IPS-18a (cell line): ENCODE data around the gene TMEM163.

Experiments
- H3K27ac ChIP-seq: one replicate; pipeline ENCODE4 v1.5.1; 2013; ENCODE audit warnings: low read length
- H3K27me3 ChIP-seq: one replicate; pipeline ENCODE4 v1.6.1; 2013; ENCODE audit warnings: mild to moderate bottlenecking, low read length; ENCODE audit not compliant: control insufficient read depth, insufficient read depth
- H3K36me3 ChIP-seq: one replicate; pipeline ENCODE4 v1.6.1; 2013; ENCODE audit warnings: low read depth, low read length; ENCODE audit not compliant: control insufficient read depth
- H3K4me1 ChIP-seq: one replicate; pipeline ENCODE4 v1.6.1; 2013; ENCODE audit warnings: low read depth, low read length; ENCODE audit not compliant: control insufficient read depth
- H3K4me3 ChIP-seq: one replicate; pipeline ENCODE4 v1.5.1; 2013; ENCODE audit warnings: low read length
- H3K9ac ChIP-seq: one replicate; pipeline ENCODE4 v1.6.1; 2013; ENCODE audit warnings: mild to moderate bottlenecking, low read length, moderate library complexity
- H3K9me3 ChIP-seq: one replicate; pipeline ENCODE4 v1.6.1; 2013; ENCODE audit warnings: low read depth, low read length; ENCODE audit not compliant: control insufficient read depth

TMEM163 gene

DNA sequence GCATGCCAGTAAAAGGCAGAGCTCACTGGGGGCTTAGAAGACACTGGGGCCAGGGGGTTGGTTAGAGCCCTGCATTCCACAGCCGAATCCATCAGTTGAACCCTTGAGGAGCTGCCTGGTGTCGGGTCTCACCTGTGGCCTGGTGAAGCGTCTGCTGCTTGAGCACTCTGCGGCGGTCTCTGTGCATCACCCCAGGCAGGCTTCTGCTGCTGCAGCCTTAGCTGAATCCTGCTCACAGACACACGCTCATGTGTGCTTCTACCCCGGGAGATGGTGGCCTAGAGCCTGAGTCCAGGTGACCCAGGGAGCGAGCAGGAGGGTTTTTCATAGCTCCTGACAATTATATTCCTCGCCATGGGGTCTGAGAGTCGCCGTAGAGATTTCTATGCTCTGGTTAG lies 272.8 kb downstream of the TMEM163 start:
- no peak overlapping the region for H3K9ac ChIP-seq
- no peak overlapping the region for H3K4me3 ChIP-seq
- no peak overlapping the region for H3K27ac ChIP-seq
- no peaks in the 10 kb centered on the region for H3K9me3 ChIP-seq
- H3K27me3 ChIP-seq = no peaks in the 10 kb centered on the region
- no peaks in the 10 kb centered on the region for H3K36me3 ChIP-seq
- no peaks in the 10 kb centered on the region for H3K4me1 ChIP-seq

DNA sequence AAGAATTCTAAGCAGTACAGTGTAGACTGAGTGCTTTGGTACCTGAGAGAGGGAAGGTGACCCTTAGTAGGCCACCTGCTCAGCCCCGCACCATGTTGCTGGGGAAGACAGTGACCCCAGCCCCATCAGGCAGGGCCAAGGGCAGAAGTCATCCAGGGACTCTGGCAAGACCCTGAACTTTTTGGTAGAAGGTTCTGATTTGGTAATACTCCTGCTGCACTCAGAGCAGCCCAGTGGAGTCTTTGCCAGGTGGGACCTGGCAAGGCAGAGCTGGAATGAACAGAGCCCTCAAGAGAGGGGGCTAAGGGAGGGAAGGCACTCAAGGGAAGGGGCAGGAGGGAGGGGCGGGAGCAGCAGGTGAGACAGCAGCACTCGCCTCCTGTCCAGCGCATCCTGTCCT lies 273.7 kb downstream of the TMEM163 start:
- no peak overlapping the region for H3K27ac ChIP-seq
- no peaks in the 10 kb centered on the region for H3K9me3 ChIP-seq
- no peaks in the 10 kb centered on the region for H3K4me1 ChIP-seq
- no peak overlapping the region for H3K4me3 ChIP-seq
- H3K9ac ChIP-seq = no peak overlapping the region
- H3K36me3 ChIP-seq = no peaks in the 10 kb centered on the region
- H3K27me3 ChIP-seq = no peaks in the 10 kb centered on the region

DNA sequence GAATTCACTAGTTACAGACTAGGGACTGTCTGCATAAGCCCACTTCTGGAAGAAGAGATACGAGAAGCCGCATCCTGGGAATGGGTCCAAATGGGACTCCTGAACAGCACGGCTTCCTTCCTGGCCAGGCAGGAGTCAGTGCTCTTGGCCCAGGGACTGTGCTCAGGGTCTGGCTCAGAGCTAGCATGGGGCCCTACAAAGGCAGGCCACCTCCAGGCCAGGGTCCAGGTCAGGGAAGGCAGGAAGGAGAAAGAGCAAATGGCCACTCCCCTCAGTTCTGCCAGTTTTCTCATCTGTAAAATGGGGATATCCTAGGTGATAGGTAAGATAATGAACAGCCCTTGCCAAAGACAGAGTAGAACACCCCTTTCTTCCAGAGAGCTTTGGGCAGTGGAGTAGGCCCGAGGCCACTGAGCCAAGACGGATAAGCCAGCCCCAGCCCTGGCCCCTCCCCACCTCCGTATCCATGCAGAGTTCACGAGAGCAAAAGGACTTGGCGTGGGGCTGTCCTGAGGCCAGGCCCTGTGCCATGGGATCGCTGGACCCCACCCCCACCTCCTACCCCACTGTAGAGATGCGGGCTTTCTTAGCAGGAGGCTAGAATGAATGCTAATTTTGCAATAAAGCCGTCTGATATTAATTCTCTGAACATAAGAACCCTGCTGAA lies 274.9 kb downstream of the TMEM163 start:
- no peaks in the 10 kb centered on the region for H3K9me3 ChIP-seq
- no peak overlapping the region for H3K27ac ChIP-seq
- no peaks in the 10 kb centered on the region for H3K27me3 ChIP-seq
- H3K4me3 ChIP-seq = no peak overlapping the region
- no peaks in the 10 kb centered on the region for H3K36me3 ChIP-seq
- no peaks in the 10 kb centered on the region for H3K4me1 ChIP-seq
- no peak overlapping the region for H3K9ac ChIP-seq

DNA sequence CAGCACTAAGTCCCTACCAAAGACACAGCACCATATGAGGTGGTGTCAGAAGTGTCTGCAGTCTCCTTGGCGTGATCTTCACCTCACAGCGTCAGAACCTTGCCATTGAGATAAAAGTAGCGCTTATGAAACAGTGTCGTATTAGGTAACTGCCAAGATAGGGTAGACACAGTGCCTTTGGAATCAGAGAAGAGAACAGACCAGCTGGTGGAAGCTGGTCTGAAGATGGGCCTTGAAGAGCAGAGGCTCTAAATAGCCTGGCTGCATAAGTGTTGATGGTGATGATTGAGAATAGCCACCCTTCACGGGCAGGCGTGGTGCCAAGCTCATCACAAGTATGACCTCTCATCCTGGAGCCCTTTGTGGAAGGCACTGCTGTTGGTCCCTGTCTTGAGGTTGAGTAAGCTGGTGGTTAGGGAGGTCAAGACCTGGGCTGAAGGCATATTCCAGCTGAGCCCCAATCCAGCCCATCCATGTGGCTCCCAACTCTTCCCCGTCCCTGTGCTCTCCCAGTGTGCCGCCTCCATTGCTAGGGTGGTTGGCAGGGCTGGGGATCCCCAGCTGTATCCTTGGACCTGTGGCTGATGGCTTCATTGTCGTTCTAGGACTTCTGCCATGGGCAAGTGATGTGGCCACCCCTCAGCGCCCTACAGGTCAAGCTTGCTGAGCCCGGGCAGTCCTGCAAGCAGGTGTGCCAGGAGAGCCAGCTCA lies 277.5 kb downstream of the TMEM163 start:
- Histone ChIP-seq H3K4me3 (no peak overlapping the region), H3K36me3 (no peaks in the 10 kb centered on the region), H3K4me1 (no peaks in the 10 kb centered on the region), H3K27me3 (no peaks in the 10 kb centered on the region), H3K27ac (no peak overlapping the region), H3K9me3 (no peaks in the 10 kb centered on the region), H3K9ac (no peak overlapping the region)

DNA sequence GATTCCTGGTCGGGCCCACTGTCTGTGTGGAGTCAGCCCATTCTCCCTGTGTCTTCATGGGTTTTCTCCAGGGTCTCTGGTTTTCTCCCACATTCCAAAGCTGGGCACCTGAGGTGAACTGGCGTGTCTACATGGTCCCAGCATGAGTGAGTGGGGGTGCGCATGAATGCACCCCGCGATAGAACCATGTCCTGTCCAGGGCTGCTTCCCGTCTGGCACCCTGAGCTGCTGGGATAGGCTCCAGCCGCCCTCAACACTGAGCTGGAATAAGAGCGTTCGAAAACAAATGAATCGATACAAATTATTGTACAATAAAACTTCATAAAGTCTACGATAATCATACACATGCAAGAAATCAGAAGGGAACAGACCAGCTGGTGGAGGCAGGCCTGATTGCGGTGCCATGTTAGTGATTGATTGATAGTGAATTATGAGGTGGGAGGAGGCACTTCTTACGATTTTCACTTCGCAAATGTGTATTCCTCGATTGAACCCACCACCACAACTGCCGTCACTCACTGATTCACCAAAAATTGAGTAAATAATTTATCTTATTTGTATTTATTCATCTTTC lies 278.4 kb downstream of the TMEM163 start:
- no peaks in the 10 kb centered on the region for H3K9me3 ChIP-seq
- no peaks in the 10 kb centered on the region for H3K4me1 ChIP-seq
- no peaks in the 10 kb centered on the region for H3K36me3 ChIP-seq
- H3K4me3 ChIP-seq = no peak overlapping the region
- H3K27ac ChIP-seq = no peak overlapping the region
- H3K9ac ChIP-seq = no peak overlapping the region
- no peaks in the 10 kb centered on the region for H3K27me3 ChIP-seq

DNA sequence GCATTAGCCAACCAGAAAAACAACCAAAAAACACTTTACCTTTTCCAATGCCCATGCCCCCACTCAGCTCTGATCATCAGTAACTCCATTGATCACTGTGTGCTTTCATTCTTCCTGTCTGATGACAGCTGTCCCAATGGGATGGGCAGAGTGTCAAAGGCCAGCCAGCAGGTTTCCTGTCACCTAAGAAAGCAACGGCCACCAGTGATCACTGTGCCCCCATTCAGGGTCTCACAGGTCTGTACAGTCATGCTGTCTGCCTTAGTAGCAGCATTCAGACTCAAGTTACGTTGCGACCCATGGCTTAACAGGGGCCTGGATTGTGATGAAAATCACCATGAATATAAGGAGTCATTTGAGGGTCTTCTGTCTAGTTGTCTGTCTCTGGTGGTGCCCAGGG lies 280.4 kb downstream of the TMEM163 start:
- Histone ChIP-seq H3K27ac (no peak overlapping the region), H3K4me3 (no peak overlapping the region), H3K9me3 (no peaks in the 10 kb centered on the region), H3K9ac (no peak overlapping the region), H3K36me3 (no peaks in the 10 kb centered on the region), H3K27me3 (peaks cover 4% of the 10 kb centered on the region), H3K4me1 (no peaks in the 10 kb centered on the region)

DNA sequence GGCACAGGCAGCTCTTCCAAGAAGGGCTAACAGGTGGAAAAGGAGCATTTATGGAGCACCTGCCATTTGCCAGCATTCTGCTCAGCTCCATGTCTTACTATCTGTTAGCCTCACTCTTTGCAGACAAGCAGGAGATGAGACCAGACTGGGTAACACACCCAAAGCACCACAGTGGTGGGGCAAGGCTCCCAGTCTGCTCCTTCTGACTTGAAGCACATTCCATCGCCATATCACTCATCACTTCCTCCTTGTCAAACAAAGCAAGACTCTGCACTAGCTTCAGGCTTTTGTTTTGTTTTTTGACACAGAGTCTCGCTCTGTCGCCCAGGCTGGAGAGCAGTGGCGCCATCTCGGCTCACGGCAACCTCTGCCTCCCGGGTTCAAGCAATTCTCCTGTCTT lies 282.1 kb downstream of the TMEM163 start:
- Histone ChIP-seq H3K27ac (no peak overlapping the region), H3K4me1 (peaks cover 9% of the 10 kb centered on the region), H3K4me3 (no peak overlapping the region), H3K27me3 (peaks cover 19% of the 10 kb centered on the region), H3K9me3 (no peaks in the 10 kb centered on the region), H3K36me3 (no peaks in the 10 kb centered on the region), H3K9ac (no peak overlapping the region)

DNA sequence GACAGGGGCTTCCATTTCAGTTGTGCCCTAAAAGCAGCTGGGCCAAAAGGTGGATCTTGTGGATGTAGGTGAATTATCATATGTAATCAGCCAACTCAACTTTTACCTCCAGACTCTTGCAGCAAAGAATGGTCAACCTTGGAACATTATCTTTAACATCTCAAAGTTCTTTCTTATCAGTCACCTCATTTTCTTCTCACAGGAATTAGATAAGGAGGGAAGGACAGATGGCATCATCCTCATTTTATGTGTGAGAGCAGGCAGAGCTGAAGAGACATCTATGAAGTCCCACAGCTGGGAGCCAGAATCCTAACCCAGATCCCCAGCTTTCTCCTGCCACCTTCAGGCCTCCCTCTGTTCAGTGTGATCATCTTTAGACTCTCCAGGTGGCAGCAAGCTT lies 282.9 kb downstream of the TMEM163 start:
- H3K27me3 ChIP-seq = peaks cover 25% of the 10 kb centered on the region
- H3K9ac ChIP-seq = no peak overlapping the region
- H3K4me3 ChIP-seq = no peak overlapping the region
- no peaks in the 10 kb centered on the region for H3K9me3 ChIP-seq
- peaks cover 12% of the 10 kb centered on the region for H3K4me1 ChIP-seq
- no peak overlapping the region for H3K27ac ChIP-seq
- no peaks in the 10 kb centered on the region for H3K36me3 ChIP-seq

DNA sequence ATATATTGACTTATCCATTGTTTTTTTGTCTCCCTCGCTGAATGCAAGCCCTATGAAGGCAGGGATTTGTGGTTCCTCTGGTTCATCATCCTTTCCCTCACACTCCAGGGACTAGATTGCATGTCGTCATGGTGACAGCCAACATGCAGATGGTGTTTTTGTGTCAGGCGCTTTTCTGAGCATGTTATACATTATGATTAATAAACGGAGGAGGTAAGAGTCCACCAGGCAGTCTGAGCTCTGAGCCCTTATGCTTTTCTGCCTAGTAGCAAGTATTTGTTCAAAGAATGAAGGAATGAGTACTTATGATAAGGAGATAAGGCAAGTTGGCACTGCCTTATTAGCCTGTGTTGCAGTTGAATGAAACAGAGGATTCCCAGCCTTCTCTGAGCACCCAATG lies 283.3 kb downstream of the TMEM163 start:
- H3K27ac ChIP-seq = no peak overlapping the region
- peaks cover 12% of the 10 kb centered on the region for H3K4me1 ChIP-seq
- H3K9me3 ChIP-seq = no peaks in the 10 kb centered on the region
- H3K36me3 ChIP-seq = no peaks in the 10 kb centered on the region
- no peak overlapping the region for H3K9ac ChIP-seq
- H3K27me3 ChIP-seq = peaks cover 29% of the 10 kb centered on the region
- H3K4me3 ChIP-seq = no peak overlapping the region

DNA sequence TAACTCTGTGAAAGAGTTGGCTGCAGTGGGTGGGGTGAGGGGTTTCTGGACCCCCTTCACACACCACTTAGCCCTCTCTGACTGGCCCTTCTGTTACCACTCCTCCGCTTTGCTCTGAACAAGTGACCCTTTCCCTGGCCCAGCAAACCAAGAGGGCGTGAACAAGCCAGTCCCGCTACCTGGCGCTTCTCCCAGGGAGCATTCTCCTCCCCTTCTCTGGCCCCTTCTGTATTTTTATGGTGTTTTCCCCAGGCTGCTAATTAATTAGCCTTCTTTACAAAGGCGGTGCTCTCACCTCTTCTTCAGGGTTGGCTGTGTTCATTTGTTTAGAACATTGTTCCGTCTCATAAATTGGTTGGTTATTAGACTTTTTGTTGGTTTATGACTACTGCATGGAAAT lies 284.8 kb downstream of the TMEM163 start:
- H3K36me3 ChIP-seq = no peaks in the 10 kb centered on the region
- H3K9ac ChIP-seq = no peak overlapping the region
- H3K9me3 ChIP-seq = no peaks in the 10 kb centered on the region
- peaks cover 12% of the 10 kb centered on the region for H3K4me1 ChIP-seq
- peaks cover 42% of the 10 kb centered on the region for H3K27me3 ChIP-seq
- no peak overlapping the region for H3K27ac ChIP-seq
- H3K4me3 ChIP-seq = no peak overlapping the region

DNA sequence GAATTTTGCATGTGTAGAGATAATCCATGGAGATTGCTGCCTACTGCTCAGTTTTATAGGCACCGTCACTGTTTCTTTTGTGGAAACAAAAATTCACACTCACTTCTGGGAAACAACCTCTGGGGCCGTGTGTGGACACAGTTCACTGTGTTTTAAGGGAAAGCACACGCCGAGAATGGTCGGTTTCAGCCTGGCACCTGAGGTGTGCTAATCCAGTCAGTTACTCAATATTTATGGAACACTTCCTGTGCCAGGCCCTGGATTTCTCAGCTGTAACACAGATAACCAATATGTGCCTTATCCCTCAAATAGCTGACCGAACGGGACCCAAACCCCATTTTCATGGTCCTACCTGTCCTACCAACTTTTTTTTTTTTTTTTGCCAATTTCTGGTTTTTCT lies 285.3 kb downstream of the TMEM163 start:
- H3K4me3 ChIP-seq = no peak overlapping the region
- peaks cover 12% of the 10 kb centered on the region for H3K4me1 ChIP-seq
- no peaks in the 10 kb centered on the region for H3K9me3 ChIP-seq
- no peaks in the 10 kb centered on the region for H3K36me3 ChIP-seq
- peaks cover 42% of the 10 kb centered on the region for H3K27me3 ChIP-seq
- no peak overlapping the region for H3K9ac ChIP-seq
- no peak overlapping the region for H3K27ac ChIP-seq

DNA sequence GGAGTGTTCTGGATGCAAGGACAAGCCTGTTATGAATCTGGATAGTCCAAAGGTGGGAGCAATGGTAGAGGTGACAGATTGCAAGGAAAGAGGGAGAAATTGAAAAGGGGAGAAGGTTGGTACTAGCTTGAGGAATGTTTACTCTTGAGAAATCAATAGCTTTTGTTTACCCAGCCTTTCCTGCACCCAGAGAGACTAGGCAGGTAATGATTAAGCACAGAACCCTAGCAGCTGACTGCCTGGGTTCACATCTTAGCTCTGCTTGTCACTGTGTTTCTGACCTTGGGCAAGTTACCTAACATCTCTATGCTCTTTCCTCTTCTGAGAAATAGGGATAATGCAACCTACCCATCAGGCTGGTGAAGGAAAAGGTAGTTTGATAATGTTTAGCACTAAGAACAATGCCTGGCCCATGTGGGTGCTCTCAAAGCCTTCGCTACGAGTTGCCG lies 286.3 kb downstream of the TMEM163 start:
- H3K4me3 ChIP-seq = no peak overlapping the region
- H3K9ac ChIP-seq = no peak overlapping the region
- H3K27me3 ChIP-seq = peaks cover 42% of the 10 kb centered on the region
- H3K4me1 ChIP-seq = peaks cover 12% of the 10 kb centered on the region
- H3K36me3 ChIP-seq = no peaks in the 10 kb centered on the region
- no peak overlapping the region for H3K27ac ChIP-seq
- no peaks in the 10 kb centered on the region for H3K9me3 ChIP-seq
